Measurements from ENCODE around the gene SCUBE1. TPM values are rescaled to one million over a fixed set of nuclear protein-coding genes. Genes with fewer than 3 reads are reported as not detected.
A peak's percentile ranks its signal among the peaks of the same experiment; 100 is the strongest.

SCUBE1 gene
- total RNA-seq, 1 experiment from 2014 or later = 3.9 TPM

DNA sequence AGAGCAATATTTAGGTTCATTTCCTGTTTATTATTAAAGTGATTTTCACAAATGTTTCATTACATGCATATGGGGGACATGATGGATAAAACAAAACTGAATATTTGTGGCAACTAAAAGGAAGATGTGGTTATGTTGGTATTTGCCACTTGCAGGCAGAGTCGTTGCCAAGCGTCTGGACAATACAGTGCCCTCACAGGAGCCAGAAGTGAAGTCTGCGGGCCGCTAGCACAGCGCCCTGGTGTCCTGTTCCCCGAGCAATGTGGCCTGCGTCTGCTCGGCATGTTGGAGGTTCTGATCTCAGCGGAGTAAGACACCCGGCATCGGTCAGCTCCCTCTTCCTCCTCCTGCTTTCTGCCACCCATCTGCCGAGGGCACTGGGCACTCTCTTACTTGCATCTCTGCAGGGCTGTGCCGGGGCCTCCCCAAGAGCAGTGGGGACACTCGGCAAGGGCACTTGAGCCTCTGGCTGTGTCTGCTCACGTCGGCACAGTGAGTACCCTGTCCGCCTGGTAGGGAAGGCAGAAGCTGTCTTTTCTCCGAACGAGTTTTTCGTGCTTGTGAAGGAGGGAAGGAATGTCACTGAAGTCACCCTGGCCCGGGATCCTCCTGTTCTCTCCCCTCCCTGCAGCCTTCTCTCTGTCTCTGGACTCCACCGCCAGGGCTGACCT lies 145.8 kb downstream of the SCUBE1 start:
- Histone ChIP-seq H3K4me1 (ENCODE audit: control insufficient read depth in 1 of 2, insufficient read depth in 2 of 2, low read length in 2 of 2) (peaks cover 12 to 22% of the 10 kb centered on the region in 2 experiments), H3K9ac (ENCODE audit: low read length) (no peak overlapping the region), H2AFZ (ENCODE audit: low read depth, low read length, poor library complexity, severe bottlenecking) (peak overlapping the region; percentile 79), H4K20me1 (ENCODE audit: insufficient read depth) (no peaks in the 10 kb centered on the region), H3K36me3 (ENCODE audit: control insufficient read depth in 1 of 2, insufficient read depth in 2 of 2, low read length in 2 of 2) (no peaks in the 10 kb centered on the region), H3K4me2 (ENCODE audit: low read length) (peak overlapping the region; percentile 47; the same call in 1 of the 2 replicates), H3K79me2 (ENCODE audit: insufficient read depth, low read length) (no peaks in the 10 kb centered on the region), H3K9me2 (ENCODE audit: insufficient read depth) (no peaks in the 10 kb centered on the region), H3K9me3 (ENCODE audit: control insufficient read depth in 1 of 2, insufficient read depth in 1 of 2, low read depth in 1 of 2, low read length in 2 of 2) (no peaks in the 10 kb centered on the region), H3K27me3 (ENCODE audit: insufficient read depth, low read length) (no peaks in the 10 kb centered on the region), H3K4me3 (replicated peaks in 1 of 2; ENCODE audit: low read depth in 1 of 2, low read length in 2 of 2) (no peak overlapping the region), H3K27ac (ENCODE audit: low read depth, low read length) (no peak overlapping the region)
- no TSS peak for BruUV-seq (replicated peaks)
- TF ChIP-seq, protein P1, sequence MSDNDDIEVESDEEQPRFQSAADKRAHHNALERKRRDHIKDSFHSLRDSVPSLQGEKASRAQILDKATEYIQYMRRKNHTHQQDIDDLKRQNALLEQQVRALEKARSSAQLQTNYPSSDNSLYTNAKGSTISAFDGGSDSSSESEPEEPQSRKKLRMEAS (IDR thresholded peaks at IDR 0.05) = no peak
- TF ChIP-seq ZFX (IDR thresholded peaks at IDR 0.05) (no peak), CBX3 (IDR thresholded peaks at IDR 0.05; ENCODE audit: low read depth) (no peak), SRF (IDR thresholded peaks at IDR 0.05; ENCODE audit: low read depth) (no peak), YY1 (IDR thresholded peaks at IDR 0.05; ENCODE audit: extremely low read depth, insufficient replicate concordance, low read depth, low read length) (no peak), RAD21 (IDR thresholded peaks at IDR 0.05; ENCODE audit: low read depth) (no peak), CEBPB (IDR thresholded peaks at IDR 0.05; ENCODE audit: low read depth) (no peak)
- intact Hi-C loops (cut with micrococcal nuclease) = no loop called here
- ChIA-PET CTCF (interaction anchor here (1.6 kb wide), 1 partner anchor 10 kb away, joined by 7 read pairs; no protein-coding TSS in a partner anchor), POLR2A (no interaction called here), RAD21 (ENCODE audit: low non-redundant PET in 1 of 2, low total read pairs in 2 of 2, uncharacterized antibody in 2 of 2, unreplicated experiment in 2 of 2) (no interaction called here)
- DNase-seq (ENCODE audit: low read depth, low spot score) (no peak), ATAC-seq (no peak)

- Histone ChIP-seq H4K20me1 (ENCODE audit: insufficient read depth) (no peaks in the 10 kb centered on the region), H3K9ac (ENCODE audit: low read length) (no peak overlapping the region), H2AFZ (ENCODE audit: low read depth, low read length, poor library complexity, severe bottlenecking) (no peak overlapping the region), H3K4me2 (ENCODE audit: low read length) (no peak overlapping the region), H3K9me2 (ENCODE audit: insufficient read depth) (no peaks in the 10 kb centered on the region), H3K27me3 (ENCODE audit: insufficient read depth, low read length) (no peaks in the 10 kb centered on the region), H3K27ac (ENCODE audit: low read depth, low read length) (no peak overlapping the region), H3K79me2 (ENCODE audit: insufficient read depth, low read length) (no peaks in the 10 kb centered on the region), H3K36me3 (ENCODE audit: control insufficient read depth in 1 of 2, insufficient read depth in 2 of 2, low read length in 2 of 2) (no peaks in the 10 kb centered on the region), H3K4me3 (replicated peaks in 1 of 2; ENCODE audit: low read depth in 1 of 2, low read length in 2 of 2) (no peak overlapping the region), H3K9me3 (ENCODE audit: control insufficient read depth in 1 of 2, insufficient read depth in 1 of 2, low read depth in 1 of 2, low read length in 2 of 2) (no peaks in the 10 kb centered on the region), H3K4me1 (ENCODE audit: control insufficient read depth in 1 of 2, insufficient read depth in 2 of 2, low read length in 2 of 2) (peaks cover 13 to 25% of the 10 kb centered on the region in 2 experiments)
- RAD21 ChIA-PET (ENCODE audit: low non-redundant PET in 1 of 2, low total read pairs in 2 of 2, uncharacterized antibody in 2 of 2, unreplicated experiment in 2 of 2) = no interaction called here
- CTCF ChIA-PET = no interaction called here
- no peak for DNase-seq (ENCODE audit: low read depth, low spot score)
- no peak for ATAC-seq
- POLR2A ChIA-PET = no interaction called here
- no TSS peak for BruUV-seq (replicated peaks)
- intact Hi-C loops (cut with micrococcal nuclease) = no loop called here
- no peak for TF ChIP-seq FOSL1 (IDR thresholded peaks at IDR 0.05; ENCODE audit: low read depth)
- TF ChIP-seq ZNF274 (IDR thresholded peaks at IDR 0.05; ENCODE audit: low read depth, low read length) = no peak
- no peak for TF ChIP-seq SRF (IDR thresholded peaks at IDR 0.05; ENCODE audit: low read depth)
- TF ChIP-seq, protein P1 (IDR thresholded peaks at IDR 0.05) = no peak
- TF ChIP-seq, protein P2, sequence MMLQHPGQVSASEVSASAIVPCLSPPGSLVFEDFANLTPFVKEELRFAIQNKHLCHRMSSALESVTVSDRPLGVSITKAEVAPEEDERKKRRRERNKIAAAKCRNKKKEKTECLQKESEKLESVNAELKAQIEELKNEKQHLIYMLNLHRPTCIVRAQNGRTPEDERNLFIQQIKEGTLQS (IDR thresholded peaks at IDR 0.05) = no peak
- no peak for TF ChIP-seq YY1 (IDR thresholded peaks at IDR 0.05; ENCODE audit: extremely low read depth, insufficient replicate concordance, low read depth, low read length)
- no peak for TF ChIP-seq JUND (IDR thresholded peaks at IDR 0.05)
- no peak for TF ChIP-seq CBX3 (IDR thresholded peaks at IDR 0.05; ENCODE audit: low read depth)
These were observed 151.3 kb downstream of the SCUBE1 start for GRCh38 chr22:43191831-43192230.

Data from HCT116 (cell line).